ENCODE results near the gene CPA2.
A peak's percentile ranks its signal among the peaks of the same experiment; 100 is the strongest.

The CPA2 gene

GRCh38 chr7:130333832-130334231 lies 67.2 kb downstream of the CPA2 start:
- no peak overlapping the region for H3K4me3 ChIP-seq (replicated peaks; ENCODE audit: low read depth, low read length)
- no peak for DNase-seq (ENCODE audit: low read depth)
- TF ChIP-seq, protein P1, sequence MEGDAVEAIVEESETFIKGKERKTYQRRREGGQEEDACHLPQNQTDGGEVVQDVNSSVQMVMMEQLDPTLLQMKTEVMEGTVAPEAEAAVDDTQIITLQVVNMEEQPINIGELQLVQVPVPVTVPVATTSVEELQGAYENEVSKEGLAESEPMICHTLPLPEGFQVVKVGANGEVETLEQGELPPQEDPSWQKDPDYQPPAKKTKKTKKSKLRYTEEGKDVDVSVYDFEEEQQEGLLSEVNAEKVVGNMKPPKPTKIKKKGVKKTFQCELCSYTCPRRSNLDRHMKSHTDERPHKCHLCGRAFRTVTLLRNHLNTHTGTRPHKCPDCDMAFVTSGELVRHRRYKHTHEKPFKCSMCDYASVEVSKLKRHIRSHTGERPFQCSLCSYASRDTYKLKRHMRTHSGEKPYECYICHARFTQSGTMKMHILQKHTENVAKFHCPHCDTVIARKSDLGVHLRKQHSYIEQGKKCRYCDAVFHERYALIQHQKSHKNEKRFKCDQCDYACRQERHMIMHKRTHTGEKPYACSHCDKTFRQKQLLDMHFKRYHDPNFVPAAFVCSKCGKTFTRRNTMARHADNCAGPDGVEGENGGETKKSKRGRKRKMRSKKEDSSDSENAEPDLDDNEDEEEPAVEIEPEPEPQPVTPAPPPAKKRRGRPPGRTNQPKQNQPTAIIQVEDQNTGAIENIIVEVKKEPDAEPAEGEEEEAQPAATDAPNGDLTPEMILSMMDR (IDR thresholded peaks at IDR 0.05; ENCODE audit: low read length, missing control alignments), result no peak

DNA sequence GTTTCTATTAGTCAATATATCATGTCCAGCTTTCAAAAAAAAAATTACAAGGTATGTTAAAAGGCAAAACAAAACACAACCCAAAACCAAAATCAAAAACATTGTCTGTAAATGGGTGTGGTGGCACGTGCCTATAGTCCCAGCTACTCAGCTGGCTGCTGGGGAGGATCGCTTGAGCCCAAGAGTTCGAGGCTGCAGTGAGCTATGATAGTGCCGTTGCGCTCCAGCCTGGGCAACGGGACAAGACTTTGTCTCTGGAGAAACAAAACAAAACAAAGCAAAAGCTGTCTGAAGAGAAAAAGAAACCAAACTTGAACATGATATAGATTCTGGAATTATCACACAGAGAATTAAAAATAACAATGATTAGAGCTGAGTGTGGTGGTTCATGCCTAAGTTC lies 67.6 kb downstream of the CPA2 start:
- H3K4me3 ChIP-seq (replicated peaks; ENCODE audit: low read depth, low read length), result no peak overlapping the region
- TF ChIP-seq, protein P1 (IDR thresholded peaks at IDR 0.05; ENCODE audit: low read length, missing control alignments), result no peak
- peak; percentile 53 for DNase-seq (ENCODE audit: low read depth)

GRCh38 chr7:130337410-130337971 lies 70.8 kb downstream of the CPA2 start:
- DNase-seq (ENCODE audit: low read depth), result no peak
- TF ChIP-seq, protein P1 (IDR thresholded peaks at IDR 0.05; ENCODE audit: low read length, missing control alignments), result no peak
- H3K4me3 ChIP-seq (replicated peaks; ENCODE audit: low read depth, low read length), result no peak overlapping the region

GRCh38 chr7:130338233-130338632 lies 71.6 kb downstream of the CPA2 start:
- no peak overlapping the region for H3K4me3 ChIP-seq (replicated peaks; ENCODE audit: low read depth, low read length)
- DNase-seq (ENCODE audit: low read depth), result no peak
- TF ChIP-seq, protein P1 (IDR thresholded peaks at IDR 0.05; ENCODE audit: low read length, missing control alignments), result no peak

Measured in fibroblast of pulmonary artery (primary cell).